Fibroblast of gingiva (primary cell): ENCODE measurements around the gene SNX9.
"Not testable (repeated sequence)": the region's sequence is repeated elsewhere in the genome, so short reads cannot be mapped to it uniquely, and the experiment has no call there.

ENCODE experiments used
- DNase-seq: peaks from one replicate; pipeline ENCODE4 v3.0.0-alpha.2; 2011; ENCODE audit warnings: low read depth

SNX9 gene

GRCh38 chr6:157831424-157832249, 8.6 kb downstream of the SNX9 start:
- DNase-seq, result no peak

GRCh38 chr6:157832250-157832967, 9.4 kb downstream of the SNX9 start:
- no peak for DNase-seq

GRCh38 chr6:157834549-157834948, 11.5 kb downstream of the SNX9 start:
- no peak for DNase-seq

- DNase-seq, result no peak
Measured at GRCh38 chr6:157838718-157839430, 15.8 kb downstream of the SNX9 start.

- DNase-seq, result no peak
Measured at GRCh38 chr6:157839606-157840005, 16.6 kb downstream of the SNX9 start.

- DNase-seq, result no peak
Measured at GRCh38 chr6:157840261-157840660, 17.2 kb downstream of the SNX9 start.

- peak; percentile 40 for DNase-seq
Measured at GRCh38 chr6:157840776-157841175, 17.7 kb downstream of the SNX9 start.

- no peak for DNase-seq
Measured at GRCh38 chr6:157841211-157841840, 18.3 kb downstream of the SNX9 start.

GRCh38 chr6:157842212-157842611, 19.2 kb downstream of the SNX9 start:
- no peak for DNase-seq

GRCh38 chr6:157844196-157844595, 21.1 kb downstream of the SNX9 start:
- DNase-seq, result not testable (repeated sequence)

GRCh38 chr6:157845493-157846259, 22.6 kb downstream of the SNX9 start:
- no peak for DNase-seq

GRCh38 chr6:157847846-157848245, 24.8 kb downstream of the SNX9 start:
- no peak for DNase-seq

GRCh38 chr6:157848693-157849092, 25.6 kb downstream of the SNX9 start:
- no peak for DNase-seq

GRCh38 chr6:157849288-157850017, 26.4 kb downstream of the SNX9 start:
- no peak for DNase-seq

- DNase-seq, result no peak
Measured at GRCh38 chr6:157850030-157850429, 27.0 kb downstream of the SNX9 start.

GRCh38 chr6:157853018-157853805, 30.2 kb downstream of the SNX9 start:
- DNase-seq, result no peak

- no peak for DNase-seq
Measured at GRCh38 chr6:157853902-157854502, 31.0 kb downstream of the SNX9 start.

GRCh38 chr6:157855325-157855724, 32.3 kb downstream of the SNX9 start:
- DNase-seq, result no peak

GRCh38 chr6:157855804-157856203, 32.8 kb downstream of the SNX9 start:
- DNase-seq, result not testable (repeated sequence)

GRCh38 chr6:157858664-157859063, 35.6 kb downstream of the SNX9 start:
- DNase-seq, result not testable (repeated sequence)
